Measurements from ENCODE around the gene SNRNP200.

DNA sequence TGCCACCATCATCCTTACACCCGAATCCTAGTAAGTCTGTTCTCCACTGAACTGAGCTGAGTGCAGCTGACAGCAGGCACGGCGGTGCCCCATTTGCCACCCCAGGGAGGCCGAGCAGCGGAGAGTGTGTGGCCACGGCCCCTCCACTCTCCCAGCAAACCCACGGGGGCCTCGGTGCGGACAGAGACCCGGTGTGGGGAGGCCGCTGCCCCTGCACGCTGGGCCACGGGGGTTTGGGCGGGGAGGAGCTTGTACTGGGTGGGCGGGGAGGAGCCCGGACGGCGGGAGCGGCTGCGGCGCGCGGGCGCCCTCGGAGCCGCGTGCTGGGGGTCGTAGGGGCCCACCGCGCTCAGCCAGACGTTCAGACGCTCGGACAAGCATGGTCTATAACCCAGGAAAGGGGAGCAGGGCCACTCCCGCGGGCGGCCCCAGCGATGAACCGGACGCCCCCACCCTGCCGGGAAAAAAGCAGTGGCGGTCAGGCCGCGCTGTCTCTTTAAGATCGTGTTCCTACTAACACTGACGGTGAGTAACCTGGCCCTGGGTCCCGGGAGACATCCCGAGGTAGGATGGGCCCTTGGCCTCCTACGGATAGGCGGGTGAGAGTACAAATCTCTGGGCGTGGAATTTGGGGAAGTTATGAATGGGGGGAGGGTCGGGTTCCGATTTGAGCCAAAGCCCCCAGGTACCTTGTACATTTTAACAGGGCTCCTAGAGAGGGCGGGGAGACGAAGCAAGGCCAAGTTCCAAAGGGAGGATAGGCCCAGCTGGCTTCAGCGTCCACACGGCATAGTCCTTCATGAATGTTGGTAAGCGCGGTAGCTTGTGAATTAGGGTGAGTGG, 19.9 kb upstream of the SNRNP200 start, which contains the start of gene ITPRIPL1:
- TF ChIP-seq, protein P1, sequence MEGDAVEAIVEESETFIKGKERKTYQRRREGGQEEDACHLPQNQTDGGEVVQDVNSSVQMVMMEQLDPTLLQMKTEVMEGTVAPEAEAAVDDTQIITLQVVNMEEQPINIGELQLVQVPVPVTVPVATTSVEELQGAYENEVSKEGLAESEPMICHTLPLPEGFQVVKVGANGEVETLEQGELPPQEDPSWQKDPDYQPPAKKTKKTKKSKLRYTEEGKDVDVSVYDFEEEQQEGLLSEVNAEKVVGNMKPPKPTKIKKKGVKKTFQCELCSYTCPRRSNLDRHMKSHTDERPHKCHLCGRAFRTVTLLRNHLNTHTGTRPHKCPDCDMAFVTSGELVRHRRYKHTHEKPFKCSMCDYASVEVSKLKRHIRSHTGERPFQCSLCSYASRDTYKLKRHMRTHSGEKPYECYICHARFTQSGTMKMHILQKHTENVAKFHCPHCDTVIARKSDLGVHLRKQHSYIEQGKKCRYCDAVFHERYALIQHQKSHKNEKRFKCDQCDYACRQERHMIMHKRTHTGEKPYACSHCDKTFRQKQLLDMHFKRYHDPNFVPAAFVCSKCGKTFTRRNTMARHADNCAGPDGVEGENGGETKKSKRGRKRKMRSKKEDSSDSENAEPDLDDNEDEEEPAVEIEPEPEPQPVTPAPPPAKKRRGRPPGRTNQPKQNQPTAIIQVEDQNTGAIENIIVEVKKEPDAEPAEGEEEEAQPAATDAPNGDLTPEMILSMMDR (IDR thresholded peaks at IDR 0.05 in 4 of 5, conservative IDR thresholded peaks at IDR 0.05 in 1 of 5): no peak
- TF ChIP-seq POLR2A (IDR thresholded peaks at IDR 0.05): no peak

All from gastrocnemius medialis (tissue), 4 donors.